ENCODE measurements around the gene GATAD1.

- TF ChIP-seq CTCF (IDR thresholded peaks at IDR 0.05; ENCODE audit: insufficient read depth, low read length) (no peak), SPI1 (IDR thresholded peaks at IDR 0.05; ENCODE audit: borderline replicate concordance, low read depth) (no peak), POLR2AphosphoS5 (IDR thresholded peaks at IDR 0.05; ENCODE audit: low read depth) (no peak), GABPA (IDR thresholded peaks at IDR 0.05; ENCODE audit: low read depth) (no peak)
Observed at GRCh38 chr7:92451645-92452044, 4.4 kb downstream of the GATAD1 start.
